Subcutaneous abdominal adipose tissue (tissue), 5 donors: ENCODE results near the gene PCBP3.

Source experiments
- H3K27ac ChIP-seq: one replicate; pipeline ENCODE4 v1.7.0; 2013; ENCODE audit warnings: low read depth, mild to moderate bottlenecking, inconsistent platforms, low read length, moderate library complexity
- H3K27me3 ChIP-seq, 5 donors: one replicate each; pipeline ENCODE4 v1.7.0; 2013; ENCODE audit warnings: low read length in 5 of 5, inconsistent platforms in 1 of 5; ENCODE audit not compliant: control insufficient read depth in 5 of 5, insufficient read depth in 4 of 5
- H3K36me3 ChIP-seq, 5 donors: one replicate each; pipeline ENCODE4 v1.7.0; 2013; ENCODE audit warnings: low read length in 5 of 5; ENCODE audit not compliant: control insufficient read depth in 5 of 5, insufficient read depth in 5 of 5
- H3K4me1 ChIP-seq, 5 donors: one replicate each; pipeline ENCODE4 v1.7.0; 2013; ENCODE audit warnings: low read length in 5 of 5, mild to moderate bottlenecking in 3 of 5, moderate library complexity in 1 of 5; ENCODE audit not compliant: control insufficient read depth in 5 of 5, insufficient read depth in 5 of 5
- H3K4me3 ChIP-seq, 5 donors: one replicate each; pipeline ENCODE4 v1.7.0; 2013; ENCODE audit warnings: low read length in 5 of 5, low read depth in 1 of 5
- H3K9ac ChIP-seq, 5 donors: one replicate each; pipeline ENCODE4 v1.7.0; 2013; ENCODE audit warnings: low read length in 5 of 5, mild to moderate bottlenecking in 4 of 5, moderate library complexity in 3 of 5
- H3K9me3 ChIP-seq, 5 donors: one replicate each; pipeline ENCODE4 v1.7.0; 2013; ENCODE audit warnings: low read length in 5 of 5; ENCODE audit not compliant: control insufficient read depth in 5 of 5
- donor health status: healthy.
- donor health status: healthy.
- donor health status: healthy.
- donor health status: healthy.
- donor health status: healthy.

Gene PCBP3

GRCh38 chr21:45736690-45737484, 93.4 kb downstream of the PCBP3 start:
- Histone ChIP-seq H3K27me3 (no peaks in the 10 kb centered on the region), H3K9me3 (no peaks in the 10 kb centered on the region), H3K27ac (no peak overlapping the region), H3K4me3 (no peak overlapping the region), H3K9ac (no peak overlapping the region), H3K4me1 (peaks cover 1 to 10% (median 8%) of the 10 kb centered on the region in 5 donors), H3K36me3 (no peaks in the 10 kb centered on the region)

GRCh38 chr21:45737485-45738166, 94.1 kb downstream of the PCBP3 start:
- Histone ChIP-seq H3K4me3 (no peak overlapping the region), H3K9ac (no peak overlapping the region)

GRCh38 chr21:45739218-45740087, 95.9 kb downstream of the PCBP3 start:
- Histone ChIP-seq H3K4me3 (no peak overlapping the region), H3K36me3 (no peaks in the 10 kb centered on the region), H3K9ac (no peak overlapping the region), H3K27me3 (no peaks in the 10 kb centered on the region), H3K9me3 (no peaks in the 10 kb centered on the region), H3K27ac (no peak overlapping the region), H3K4me1 (peaks cover 1 to 10% (median 8%) of the 10 kb centered on the region in 5 donors)

More at GRCh38 chr21:45737485-45738166, 94.1 kb downstream of the PCBP3 start:
- no peaks in the 10 kb centered on the region for H3K36me3 ChIP-seq
- H3K27me3 ChIP-seq: no peaks in the 10 kb centered on the region
- H3K4me1 ChIP-seq: peaks cover 1 to 10% (median 8%) of the 10 kb centered on the region in 5 donors
- H3K9me3 ChIP-seq: no peaks in the 10 kb centered on the region
- H3K27ac ChIP-seq: no peak overlapping the region

- peaks cover 1 to 10% (median 8%) of the 10 kb centered on the region in 5 donors for H3K4me1 ChIP-seq
- H3K4me3 ChIP-seq: no peak overlapping the region
- H3K9me3 ChIP-seq: no peaks in the 10 kb centered on the region
- H3K27me3 ChIP-seq: no peaks in the 10 kb centered on the region
- H3K9ac ChIP-seq: no peak overlapping the region
- no peaks in the 10 kb centered on the region for H3K36me3 ChIP-seq
- no peak overlapping the region for H3K27ac ChIP-seq
Measured at GRCh38 chr21:45740088-45740440, 96.5 kb downstream of the PCBP3 start.

GRCh38 chr21:45740491-45741357, 97.2 kb downstream of the PCBP3 start:
- Histone ChIP-seq H3K4me1 (peaks cover 1 to 10% (median 8%) of the 10 kb centered on the region in 5 donors), H3K36me3 (peaks cover 0 to under 1% (median 0%) of the 10 kb centered on the region in 5 donors), H3K9ac (no peak overlapping the region), H3K4me3 (no peak overlapping the region), H3K27ac (no peak overlapping the region), H3K27me3 (no peaks in the 10 kb centered on the region), H3K9me3 (no peaks in the 10 kb centered on the region)

- H3K9ac ChIP-seq: no peak overlapping the region
Measured at GRCh38 chr21:45741691-45742090, 98.2 kb downstream of the PCBP3 start.

GRCh38 chr21:45742247-45742646, 98.7 kb downstream of the PCBP3 start:
- peaks cover 1 to 10% (median 8%) of the 10 kb centered on the region in 5 donors for H3K4me1 ChIP-seq
- H3K27ac ChIP-seq: no peak overlapping the region
- H3K36me3 ChIP-seq: peaks cover 0 to 3% (median 0%) of the 10 kb centered on the region in 5 donors
- H3K9me3 ChIP-seq: no peaks in the 10 kb centered on the region
- no peaks in the 10 kb centered on the region for H3K27me3 ChIP-seq
- no peak overlapping the region for H3K9ac ChIP-seq
- no peak overlapping the region for H3K4me3 ChIP-seq

More at GRCh38 chr21:45741691-45742090, 98.2 kb downstream of the PCBP3 start:
- Histone ChIP-seq H3K27me3 (no peaks in the 10 kb centered on the region), H3K4me1 (peaks cover 1 to 10% (median 8%) of the 10 kb centered on the region in 5 donors), H3K9me3 (no peaks in the 10 kb centered on the region), H3K27ac (no peak overlapping the region), H3K36me3 (peaks cover 0 to 3% (median 0%) of the 10 kb centered on the region in 5 donors), H3K4me3 (no peak overlapping the region)

GRCh38 chr21:45745256-45745655, 101.7 kb downstream of the PCBP3 start:
- Histone ChIP-seq H3K4me3 (no peak overlapping the region), H3K9me3 (no peaks in the 10 kb centered on the region), H3K36me3 (peaks cover 0 to 3% (median 0%) of the 10 kb centered on the region in 5 donors), H3K9ac (no peak overlapping the region), H3K4me1 (peaks cover 0 to 17% (median 16%) of the 10 kb centered on the region in 5 donors), H3K27ac (no peak overlapping the region), H3K27me3 (no peaks in the 10 kb centered on the region)

GRCh38 chr21:45747233-45747766, 103.8 kb downstream of the PCBP3 start:
- H3K9ac ChIP-seq: no peak overlapping the region
- no peaks in the 10 kb centered on the region for H3K27me3 ChIP-seq
- no peaks in the 10 kb centered on the region for H3K9me3 ChIP-seq
- H3K27ac ChIP-seq: no peak overlapping the region
- no peak overlapping the region for H3K4me3 ChIP-seq
- H3K4me1 ChIP-seq: peaks cover 0 to 10% (median 9%) of the 10 kb centered on the region in 5 donors
- peaks cover 0 to 3% (median 0%) of the 10 kb centered on the region in 5 donors for H3K36me3 ChIP-seq
